GM18868 (cell line): ENCODE results near the gene CKB.
"Not testable (repeated sequence)": the region's sequence is repeated elsewhere in the genome, so short reads cannot be mapped to it uniquely, and the experiment has no call there.

ENCODE experiments used
- ATAC-seq: cut with Tn5 transposase; IDR thresholded peaks from one replicate; pipeline ENCODE4 v1.9.1; 2021; ENCODE audit warnings: mild to moderate bottlenecking, moderate library complexity; ENCODE audit not compliant: unreplicated experiment

The CKB gene

DNA sequence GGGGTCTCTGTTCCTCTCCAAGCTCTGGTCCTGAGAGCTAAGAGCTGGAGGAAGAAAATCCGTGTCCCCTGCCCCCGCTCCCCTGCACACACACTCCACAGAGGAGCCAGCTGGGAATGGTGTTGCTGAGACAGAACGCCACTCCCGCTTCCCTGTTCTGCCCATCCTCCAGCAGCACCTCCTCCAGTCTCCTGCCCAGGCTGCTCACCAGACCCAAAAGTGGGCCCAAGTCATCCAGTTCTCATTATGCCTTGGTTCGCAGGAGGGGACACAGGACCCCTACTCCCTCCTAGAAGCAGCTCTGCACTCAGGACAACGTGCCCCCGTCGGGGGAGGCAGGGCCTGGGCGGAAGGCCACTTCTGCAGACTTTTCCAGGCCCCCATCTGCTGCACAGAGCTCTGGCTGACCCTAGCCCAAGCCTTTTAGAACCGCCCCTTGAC lies 5.5 kb upstream of the CKB start:
- ATAC-seq, result no peak

DNA sequence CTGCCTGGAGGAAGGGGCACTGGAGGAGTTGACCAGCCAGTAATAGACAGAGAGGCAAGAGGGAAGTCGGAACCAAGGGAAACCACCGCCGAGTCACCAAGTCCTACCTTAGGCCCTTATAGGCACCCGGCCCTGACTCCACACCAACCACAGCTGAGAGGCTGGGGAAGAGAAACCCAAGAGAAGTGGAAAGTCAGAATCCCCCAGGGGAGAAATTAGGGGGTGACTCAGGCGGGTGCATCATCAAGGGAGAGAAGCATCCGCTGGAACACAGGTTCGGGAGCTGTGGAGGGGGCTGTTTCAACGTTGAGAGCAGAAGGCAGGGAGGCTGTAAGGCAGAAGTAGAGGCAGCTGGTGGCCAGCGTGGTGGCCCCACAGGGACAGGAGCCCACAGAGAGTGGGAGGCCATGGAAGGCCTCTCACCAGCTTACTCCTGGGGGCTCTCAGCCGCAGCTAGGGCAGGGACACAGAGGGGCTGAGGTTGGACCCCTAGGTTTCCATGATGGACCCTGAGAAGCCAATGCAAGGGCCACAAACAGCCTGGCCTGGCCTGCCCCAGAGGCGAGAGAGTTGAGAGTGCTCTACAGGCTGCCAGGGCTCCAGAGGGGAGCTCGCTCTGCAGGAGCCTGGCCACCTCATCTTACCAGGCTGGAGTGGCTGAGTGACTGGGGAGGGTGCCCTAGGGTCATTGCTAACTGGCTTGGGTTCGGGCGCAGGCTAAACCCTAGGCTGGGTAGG lies 4.9 kb upstream of the CKB start:
- ATAC-seq, result peak; percentile 78

DNA sequence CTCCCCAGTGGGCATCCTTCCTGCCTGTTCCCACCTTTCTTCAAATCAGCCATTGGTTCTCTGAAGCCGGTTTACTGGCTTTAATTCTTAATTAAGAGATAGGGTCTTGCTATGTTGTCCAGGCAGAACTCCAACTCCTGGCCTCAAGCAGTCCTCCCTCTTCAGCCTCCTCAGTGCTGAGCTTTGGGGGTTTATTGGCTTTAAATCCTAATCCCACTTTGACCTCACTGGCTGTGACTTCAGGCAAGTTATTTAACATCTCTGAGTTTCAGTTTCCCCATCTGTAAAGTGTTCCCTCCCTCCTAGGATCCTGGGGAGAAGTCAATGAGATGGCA lies 4.3 kb upstream of the CKB start:
- ATAC-seq, result no peak

DNA sequence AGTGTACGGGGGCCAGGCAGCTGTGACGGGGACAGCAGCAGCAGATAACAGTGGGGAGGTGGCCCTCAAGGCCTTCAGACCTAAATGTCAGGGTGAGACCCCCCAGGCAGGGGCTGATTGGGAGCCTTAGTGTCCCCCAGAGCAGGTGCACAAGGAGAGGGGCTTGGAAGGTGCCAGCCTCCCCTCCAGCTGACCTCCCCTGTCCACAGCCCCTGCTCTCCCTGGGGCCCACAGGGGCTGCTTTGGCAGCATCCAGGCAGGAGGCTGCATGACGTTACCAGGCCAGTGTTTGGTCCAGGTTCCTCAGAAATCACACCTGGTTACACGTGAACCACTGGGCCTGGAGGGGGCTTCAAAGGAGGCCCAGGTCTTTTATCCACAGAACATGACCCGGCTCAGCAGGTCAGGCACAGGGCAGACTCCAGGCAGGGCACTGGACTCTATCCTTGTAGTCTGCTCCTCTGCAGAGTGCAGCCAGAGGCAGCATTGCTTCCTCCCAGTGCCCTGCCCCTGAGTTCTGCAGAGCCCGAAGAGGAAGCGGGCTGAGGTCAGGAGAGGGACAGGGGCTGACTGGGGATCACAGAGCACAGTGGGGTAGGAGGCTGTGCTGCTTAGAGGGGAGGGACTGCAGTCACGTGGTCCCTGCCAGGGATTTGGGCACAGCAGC lies 3.8 kb upstream of the CKB start:
- ATAC-seq, result no peak

GRCh38 chr14:103525430-103526246 lies 3.0 kb upstream of the CKB start:
- ATAC-seq, result not testable (repeated sequence)

- no peak for ATAC-seq
Measured at GRCh38 chr14:103524002-103524935, 1.6 kb upstream of the CKB start.

DNA sequence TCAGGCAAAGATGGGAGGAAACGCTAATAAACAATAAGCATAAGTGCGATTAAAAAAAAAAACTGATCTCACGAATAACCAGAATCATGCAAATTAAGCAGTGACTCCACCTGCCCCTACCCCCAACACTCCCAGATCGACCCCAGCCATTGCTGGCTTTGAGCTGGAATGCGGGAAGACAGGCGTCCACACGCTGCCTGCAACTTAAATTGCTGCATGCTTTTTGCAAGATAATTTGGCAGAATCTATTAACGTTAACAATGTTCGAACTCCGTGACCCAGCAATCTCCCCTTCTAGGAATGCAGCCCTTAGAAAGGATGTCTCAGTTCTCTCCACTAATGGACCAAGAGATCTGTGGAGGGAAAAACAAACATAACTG lies 935 bp upstream of the CKB start:
- no peak for ATAC-seq

DNA sequence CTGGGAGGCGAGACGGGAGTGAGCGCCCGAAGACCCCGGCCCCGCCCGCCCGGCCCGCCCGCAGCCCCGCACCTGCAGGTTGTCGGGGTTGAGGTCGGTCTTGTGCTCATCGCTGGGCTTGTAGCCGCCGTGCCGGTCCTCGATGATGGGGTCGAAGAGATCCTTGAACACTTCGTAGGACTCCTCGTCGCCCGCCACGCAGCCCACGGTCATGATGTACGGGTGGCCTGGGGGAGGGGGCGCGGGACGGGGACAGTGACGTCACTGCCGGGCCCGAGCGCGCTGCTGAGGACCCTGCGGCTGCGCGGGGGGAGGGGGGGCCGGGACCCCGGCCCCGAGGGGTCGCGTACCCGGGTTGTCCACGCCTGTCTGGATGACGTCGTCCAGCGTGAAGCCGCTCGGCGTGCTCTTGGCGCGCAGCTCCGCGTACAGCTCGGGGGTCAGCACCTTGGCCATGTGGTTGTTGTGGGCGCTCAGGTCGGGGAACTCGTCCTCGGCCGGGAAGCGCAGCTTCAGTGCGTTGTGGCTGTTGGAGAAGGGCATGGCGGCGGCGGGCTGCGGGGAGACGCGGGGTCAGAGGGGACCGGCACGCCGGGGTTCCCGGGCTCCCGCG lies 573 bp downstream of the CKB start:
- ATAC-seq, result no peak

GRCh38 chr14:103521438-103521950 lies 1.1 kb downstream of the CKB start:
- ATAC-seq, result no peak

DNA sequence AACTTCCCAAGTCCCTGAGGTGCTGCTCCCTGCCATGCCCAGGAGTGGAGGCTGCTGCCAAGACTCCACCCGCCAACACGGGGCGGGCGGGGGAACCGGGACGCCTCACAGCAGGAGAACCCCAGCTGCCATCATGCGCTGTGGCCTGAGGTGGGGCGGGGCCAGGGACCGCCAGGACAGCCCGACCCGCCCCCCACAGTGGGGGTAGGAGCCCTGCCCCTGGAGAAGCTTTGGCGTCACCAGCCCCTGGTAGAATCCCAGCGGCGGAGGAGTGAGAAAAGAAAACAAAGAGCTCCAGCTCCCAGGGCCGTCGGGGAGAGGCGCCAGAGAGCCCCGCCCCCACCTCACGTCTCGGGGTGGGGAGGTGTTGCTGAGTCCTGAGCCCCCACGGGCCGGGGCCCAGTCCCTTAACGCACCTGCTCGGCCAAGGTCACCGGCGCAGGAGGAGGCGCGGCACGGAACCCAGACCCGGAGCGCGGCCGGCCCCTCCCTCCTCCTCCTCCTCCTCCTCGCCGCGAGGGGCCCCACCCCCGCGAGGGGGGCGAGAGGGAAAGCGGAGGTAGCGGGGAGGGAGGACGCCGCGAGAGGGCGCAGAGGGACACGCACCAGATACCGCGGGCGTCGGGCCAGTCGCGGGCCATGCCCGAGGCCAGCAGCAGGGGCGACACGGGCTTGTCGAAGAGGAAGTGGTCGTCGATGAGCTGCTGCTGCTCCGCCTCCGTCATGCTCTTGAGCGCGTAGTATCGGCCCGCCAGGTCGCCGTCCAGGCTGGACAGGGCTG lies 1.8 kb downstream of the CKB start:
- no peak for ATAC-seq

DNA sequence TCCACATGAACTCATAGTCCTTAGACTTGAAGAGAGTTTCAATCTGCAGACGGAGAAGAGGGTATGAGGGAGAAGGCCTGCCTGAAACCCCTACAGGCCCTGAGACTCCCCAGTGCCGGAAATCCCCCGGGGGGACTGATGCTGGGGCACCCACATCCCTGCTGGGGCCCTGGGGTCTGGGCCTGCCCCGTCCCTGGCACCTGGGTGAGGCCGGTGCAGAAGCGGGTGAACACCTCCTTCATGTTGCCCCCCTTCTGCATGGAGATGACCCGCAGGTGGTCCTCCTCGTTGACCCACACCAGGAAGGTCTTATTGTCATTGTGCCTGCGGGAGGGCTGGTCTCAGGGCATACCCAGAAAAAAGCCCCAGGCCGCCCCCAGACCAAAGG lies 2.4 kb downstream of the CKB start:
- ATAC-seq, result no peak

DNA sequence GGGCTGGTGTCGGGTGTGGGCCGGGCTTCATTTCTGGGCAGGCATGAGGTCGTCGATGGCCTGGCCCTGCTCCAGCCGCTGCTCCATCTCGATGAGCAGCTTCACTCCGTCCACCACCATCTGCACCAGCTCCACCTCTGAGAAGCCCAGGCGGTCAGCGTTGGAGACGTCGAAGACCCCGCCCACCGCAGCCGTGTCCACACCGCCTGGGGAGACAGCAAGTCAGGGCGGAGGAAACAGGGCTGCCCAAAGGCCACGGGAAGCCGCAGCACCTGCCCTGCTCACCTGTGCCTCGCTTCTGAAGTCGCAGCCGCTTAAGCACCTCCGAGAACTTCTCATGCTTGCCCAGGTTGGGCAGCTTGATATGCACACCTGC lies 2.8 kb downstream of the CKB start:
- ATAC-seq, result no peak

GRCh38 chr14:103519043-103519836 lies 3.4 kb downstream of the CKB start:
- ATAC-seq, result no peak

- ATAC-seq, result no peak
Measured at GRCh38 chr14:103518422-103519042, 4.1 kb downstream of the CKB start.

DNA sequence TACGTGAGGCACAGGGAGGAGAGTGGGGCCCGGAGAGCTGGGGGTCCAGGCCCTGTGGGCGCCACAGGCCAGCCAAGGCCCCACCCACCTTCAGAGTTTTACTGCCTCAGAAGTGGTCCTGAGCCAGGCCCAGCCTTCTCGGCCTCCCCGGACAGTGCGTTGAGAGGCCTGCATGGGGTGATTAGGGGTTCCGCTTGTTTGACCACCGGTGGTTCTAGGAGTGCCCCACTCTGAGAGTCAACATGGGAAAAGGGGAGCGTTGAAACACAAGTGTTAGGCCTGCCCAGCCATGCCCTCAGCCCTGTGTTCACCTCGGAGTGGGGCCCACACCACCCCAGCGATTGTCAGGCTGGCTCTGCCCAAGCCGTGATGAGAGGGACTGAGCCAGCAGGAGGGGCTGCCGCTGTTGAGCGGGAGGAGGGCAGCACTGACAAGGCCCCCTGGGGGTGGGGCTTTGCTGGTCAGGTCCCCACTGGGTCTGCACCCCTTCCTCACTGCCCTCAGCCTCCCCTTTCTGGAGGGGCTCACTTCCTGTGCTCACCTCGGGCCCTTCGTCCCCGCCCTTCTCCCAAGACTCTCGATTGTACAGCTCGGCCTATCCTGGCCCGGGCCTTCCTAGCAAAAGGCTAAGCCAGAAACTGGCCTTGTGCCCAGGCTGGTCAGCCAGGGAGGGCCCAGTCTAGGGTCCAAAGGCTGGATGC lies 4.8 kb downstream of the CKB start:
- ATAC-seq, result no peak

GRCh38 chr14:103517174-103517566 lies 5.5 kb downstream of the CKB start:
- no peak for ATAC-seq

- no peak for ATAC-seq
Measured at GRCh38 chr14:103516426-103517173, 6.0 kb downstream of the CKB start.
